A549 (cell line): ENCODE data around the gene WNK4. TPM values are rescaled to one million over a fixed set of nuclear protein-coding genes. Genes with fewer than 3 reads are reported as not detected.

ENCODE experiments used
- ATAC-seq, 2 experiments: fragments of 200-7000 bp in 1 of 2; fragments of >200 bp in 1 of 2; cut with Nextera tagmentation in 1 of 2; cut with Tn5 transposase in 1 of 2; 3 replicates each; pipeline versions ENCODE4 v1.8.0 to v1.9.1; 2018 to 2020; ENCODE audit warnings: mild to moderate bottlenecking in 1 of 2, moderate library complexity in 1 of 2
- CTCF ChIA-PET: fragments of 300-600 bp; sonication (Branson Sonifier 250); formaldehyde crosslinking; extraction: SDS; loops from one replicate; lab custom pipeline; 2021; ENCODE audit warnings: antibody characterized with exemption, inconsistent platforms; lab: Yijun Ruan, JAX
- POLR2A ChIA-PET: fragments of 350-600 bp; formaldehyde crosslinking; extraction: SDS; loops from one replicate; lab custom pipeline; 2021; ENCODE audit warnings: antibody characterized with exemption, inconsistent platforms; lab: Yijun Ruan, JAX
- DNase-seq, 2 experiments: peaks; one replicate each; pipeline versions ENCODE4 v3.0.0 to v3.0.0-alpha.2; 2011 to 2016; ENCODE audit warnings: low read depth in 1 of 2, low spot score in 1 of 2
- FAIRE-seq: peaks from 2 replicates; lab custom pipeline; 2011; peaks lifted over from hg19 to GRCh38; lab: Jason Lieb, UNC
- H3K27ac ChIP-seq, 2 experiments: fragments of >200 bp; sonication (Bioruptor Twin); formaldehyde crosslinking; 3 replicates each; pipeline ENCODE4 v1.5.1; 2016 to 2017
- H3K4me1 ChIP-seq: fragments of >200 bp; sonication (Bioruptor Twin); formaldehyde crosslinking; 3 replicates; pipeline ENCODE4 v1.6.1; 2016
- H3K4me2 ChIP-seq: fragments of >200 bp; sonication (Bioruptor Twin); formaldehyde crosslinking; 3 replicates; pipeline ENCODE4 v1.6.1; 2016
- H3K4me3 ChIP-seq: fragments of >200 bp; sonication (Bioruptor Twin); formaldehyde crosslinking; 3 replicates; pipeline ENCODE4 v1.5.1; 2016
- H3K9me3 ChIP-seq: fragments of >200 bp; sonication (Bioruptor Twin); formaldehyde crosslinking; 3 replicates; pipeline ENCODE4 v1.6.1; 2016
- BCL3 ChIP-seq: fragments of >200 bp; sonication (Bioruptor Twin); formaldehyde crosslinking; IDR thresholded peaks from 3 replicates; pipeline ENCODE4 v1.6.1; 2016
- CEBPB ChIP-seq, 2 experiments: fragments of >200 bp in 1 of 2; sonication (Bioruptor Twin) in 1 of 2; formaldehyde crosslinking in 1 of 2; IDR thresholded peaks; 2 replicates each; pipeline ENCODE4 v1.6.1; 2012 to 2016
- CHD2 ChIP-seq: fragments of 150-350 bp; IDR thresholded peaks from 2 replicates; pipeline ENCODE4 v1.6.1; 2014; ENCODE audit warnings: low read length; ENCODE audit not compliant: partially characterized antibody
- EHMT2 ChIP-seq: fragments of 200-600 bp; sonication (generic); IDR thresholded peaks from 2 replicates; pipeline ENCODE4 v1.6.1; 2016; ENCODE audit warnings: antibody characterized with exemption, low read depth, mild to moderate bottlenecking, moderate library complexity
- EP300 ChIP-seq, 2 experiments: fragments of >200 bp; sonication (Bioruptor Twin); formaldehyde crosslinking; IDR thresholded peaks; 2 replicates in 1 of 2; 3 replicates in 1 of 2; pipeline ENCODE4 v1.6.1; 2016 to 2017
- FOSL2 ChIP-seq, 2 experiments: fragments of 450-650 bp in 1 of 2; fragments of >200 bp in 1 of 2; sonication (Bioruptor Twin) in 1 of 2; formaldehyde crosslinking; IDR thresholded peaks; 2 replicates each; pipeline versions ENCODE4 v1.5.0 to v1.6.1; 2016 to 2020; ENCODE audit warnings: mild to moderate bottlenecking in 1 of 2, moderate library complexity in 1 of 2
- FOXS1 ChIP-seq: fragments of 250-450 bp; sonication (Bioruptor Pico); IDR thresholded peaks from 2 replicates; pipeline ENCODE4 v1.5.0; 2020; ENCODE audit warnings: mild to moderate bottlenecking, moderate library complexity
- GATA3 ChIP-seq: IDR thresholded peaks from 2 replicates; pipeline ENCODE4 v1.6.1; 2012; ENCODE audit warnings: borderline replicate concordance
- HES2 ChIP-seq: fragments of >200 bp; sonication (Bioruptor Twin); formaldehyde crosslinking; IDR thresholded peaks from 2 replicates; pipeline ENCODE4 v1.6.1; 2016
- HEYL ChIP-seq: fragments of 250-450 bp; sonication (Bioruptor Pico); IDR thresholded peaks from 2 replicates; pipeline ENCODE4 v1.8.0; 2021; ENCODE audit warnings: mild to moderate bottlenecking, moderate library complexity
- HMGXB4 ChIP-seq: fragments of 250-450 bp; sonication (Bioruptor Pico); IDR thresholded peaks from 2 replicates; pipeline ENCODE4 v1.5.0; 2021; ENCODE audit warnings: mild to moderate bottlenecking, moderate library complexity, borderline replicate concordance
- HOXB5 ChIP-seq: fragments of 250-450 bp; sonication (Bioruptor Pico); IDR thresholded peaks from 2 replicates; pipeline ENCODE4 v1.5.0; 2020; ENCODE audit warnings: mild to moderate bottlenecking, moderate library complexity
- KDM5A ChIP-seq: fragments of 200-600 bp; sonication (generic); IDR thresholded peaks from 2 replicates; pipeline ENCODE4 v1.6.1; 2016; ENCODE audit warnings: antibody characterized with exemption, mild to moderate bottlenecking
- MYC ChIP-seq: IDR thresholded peaks from 2 replicates; pipeline ENCODE4 v1.6.1; 2012; ENCODE audit warnings: mild to moderate bottlenecking, inconsistent platforms, low read length, improper control_type of control experiment, borderline replicate concordance
- NPAS2 ChIP-seq: fragments of 250-450 bp; sonication (Bioruptor Pico); IDR thresholded peaks from 2 replicates; pipeline ENCODE4 v1.8.0; 2022; ENCODE audit warnings: mild to moderate bottlenecking, moderate library complexity, borderline replicate concordance
- PBX3 ChIP-seq: IDR thresholded peaks from 2 replicates; pipeline ENCODE4 v1.6.1; 2012
- POLR2AphosphoS2 ChIP-seq: conservative IDR thresholded peaks from 2 replicates; pipeline ENCODE4 v1.6.1; 2012; ENCODE audit warnings: low read length, improper control_type of control experiment, inconsistent platforms
- RARB ChIP-seq: fragments of 250-450 bp; sonication (Bioruptor Pico); IDR thresholded peaks from 2 replicates; pipeline ENCODE4 v1.8.0; 2021; ENCODE audit warnings: mild to moderate bottlenecking, moderate library complexity
- RNF2 ChIP-seq: fragments of 200-600 bp; sonication (generic); IDR thresholded peaks from 2 replicates; pipeline ENCODE4 v1.6.1; 2016; ENCODE audit warnings: low read depth, mild to moderate bottlenecking, antibody characterized with exemption, moderate library complexity, borderline replicate concordance
- SMC3 ChIP-seq: fragments of >200 bp; sonication (Bioruptor Twin); formaldehyde crosslinking; IDR thresholded peaks from 3 replicates; pipeline ENCODE4 v1.6.1; 2018; ENCODE audit warnings: inconsistent platforms
- SREBF2 ChIP-seq: fragments of 450-650 bp; IDR thresholded peaks from 2 replicates; pipeline ENCODE4 v1.6.1; 2014; ENCODE audit warnings: mild to moderate bottlenecking, moderate library complexity
- TFCP2L1 ChIP-seq: fragments of 250-450 bp; sonication (Bioruptor Pico); IDR thresholded peaks from 2 replicates; pipeline ENCODE4 v1.5.0; 2021; ENCODE audit warnings: mild to moderate bottlenecking
- ZSCAN20 ChIP-seq: fragments of 250-450 bp; sonication (Bioruptor Pico); IDR thresholded peaks from 2 replicates; pipeline ENCODE4 v1.8.0; 2022; ENCODE audit warnings: mild to moderate bottlenecking, moderate library complexity
- WGBS: methylation state at CpG from one replicate; pipeline ENCODE4 v1.1.6; 2017; ENCODE audit errors: missing lambda C conversion rate; 5-methylcytosine and 5-hydroxymethylcytosine counted together
- polyA plus RNA-seq, 4 experiments: library from polyadenylated mRNA; depleted of rRNA in 3 of 4; stranded (reverse); fragments of >200 nt; fragmentation: RNase III in 1 of 4; extraction: RNeasy Plus Mini Kit Qiagen cat#74134 plus additional on column Dnase treatment in 1 of 4; gene quantifications; 2 replicates in 3 of 4; 3 replicates in 1 of 4; pipeline ENCODE4 v1.2.3, GENCODE V29; 2011 to 2017

The WNK4 gene
- polyA plus RNA-seq, 2 of the 4 experiments (the other 2 are of a cell fraction): 1.1 to 1.5 TPM

GRCh38 chr17:42781639-42782165, 1.3 kb downstream of the WNK4 start:
- no peak overlapping the region for H3K4me3 ChIP-seq
- no peaks in the 10 kb centered on the region for H3K9me3 ChIP-seq
- ChIA-PET CTCF (interaction anchor here (0.6 to 2.1 kb wide), 5 partner anchors 8 to 221 kb away, joined by 3 to 8 read pairs (median 4); partner anchors contain the start of genes CNTD1, COA3 and VPS25), POLR2A (interaction anchor here (0.6 to 1.5 kb wide), 3 partner anchors 8 to 81 kb away, joined by 3 to 8 read pairs (median 5); partner anchors contain the start of genes BECN1 and VPS25)
- DNase-seq: no peak
- H3K4me2 ChIP-seq: no peak overlapping the region
- H3K27ac ChIP-seq: peak overlapping the region in 1 of 2 experiments; percentile 75; a peak in 3 of 6 replicates
- no peak for FAIRE-seq
- 90% methylated on average over 10 of the region's 10 CpGs for WGBS
- ATAC-seq: peak; percentile 3 to 10; a peak in 3 of 6 replicates
- peaks cover 30% of the 10 kb centered on the region for H3K4me1 ChIP-seq
- TF ChIP-seq NPAS2 (CRISPR knock-in tag): no peak
- TF ChIP-seq GATA3: no peak
- no peak for TF ChIP-seq HOXB5 (CRISPR knock-in tag)
- TF ChIP-seq FOXS1 (CRISPR knock-in tag): no peak
- no peak for TF ChIP-seq POLR2AphosphoS2
- no peak for TF ChIP-seq EHMT2
- no peak for TF ChIP-seq HES2
- TF ChIP-seq SREBF2: no peak
- TF ChIP-seq FOSL2 (IDR thresholded peaks at IDR 0.05): no peak
- no peak for TF ChIP-seq FOSL2 (CRISPR knock-in tag; IDR thresholded peaks at IDR 0.05)
- no peak for TF ChIP-seq HMGXB4

- Histone ChIP-seq H3K4me3 (no peak overlapping the region), H3K4me1 (peaks cover 30% of the 10 kb centered on the region), H3K27ac (peak overlapping the region; percentile 63 to 75), H3K9me3 (no peaks in the 10 kb centered on the region), H3K4me2 (peak overlapping the region; percentile 65)
- 95% methylated on average over 24 of the region's 29 CpGs for WGBS
- POLR2A ChIA-PET: interaction anchor here (0.6 to 1.4 kb wide), 5 partner anchors 9 to 82 kb away, joined by 3 to 12 read pairs (median 6); partner anchors contain the start of genes BECN1 and VPS25
- ATAC-seq: peak in 1 of 2 experiments; percentile 7; a peak in 3 of 6 replicates
- no peak for FAIRE-seq
- CTCF ChIA-PET: interaction anchor here (0.7 to 2.1 kb wide), 4 partner anchors 9 to 61 kb away, joined by 3 to 8 read pairs (median 4); partner anchors contain the start of genes BECN1 and VPS25
- no peak for DNase-seq
- TF ChIP-seq BCL3 (no peak), ZSCAN20 (no peak), KDM5A (no peak), RNF2 (no peak), HEYL (CRISPR knock-in tag) (no peak), CHD2 (no peak), MYC (no peak), TFCP2L1 (CRISPR knock-in tag) (no peak), SMC3 (no peak), EP300 (IDR thresholded peaks at IDR 0.05) (no peak), HOXB5 (CRISPR knock-in tag) (no peak), FOXS1 (CRISPR knock-in tag) (no peak), PBX3 (no peak), CEBPB (IDR thresholded peaks at IDR 0.05) (no peak), GATA3 (no peak), RARB (no peak)
Observed at GRCh38 chr17:42782166-42783061, 2.0 kb downstream of the WNK4 start.
